ENCODE data around the gene LPGAT1. TPM values are rescaled to one million over a fixed set of nuclear protein-coding genes. Genes with fewer than 3 reads are reported as not detected.

Gene LPGAT1
- total RNA-seq, 1 donor from 2014 or later = 37.6 TPM

GRCh38 chr1:211831558-211832323, 1.2 kb upstream of the LPGAT1 start:
- ATAC-seq (no peak), DNase-seq (ENCODE audit: low spot score) (no peak)
- intact Hi-C loops (cut with DNase I) = loop anchor here (10.0 kb wide), 1 partner anchor 137 kb away; no protein-coding TSS in a partner anchor

- ATAC-seq (peak; percentile 33), DNase-seq (ENCODE audit: low spot score) (peak; percentile 57)
- intact Hi-C loops (cut with DNase I) = loop anchor here (10.0 kb wide), 1 partner anchor 135 kb away; no protein-coding TSS in a partner anchor
These were observed 572 bp downstream of the LPGAT1 start for GRCh38 chr1:211830055-211830327.

GRCh38 chr1:211829343-211830054, 1.1 kb downstream of the LPGAT1 start:
- intact Hi-C loops (cut with DNase I) = loop anchor here (10.0 kb wide), 1 partner anchor 135 kb away; no protein-coding TSS in a partner anchor
- no peak for DNase-seq (ENCODE audit: low spot score)
- ATAC-seq = peak; percentile 54

- ATAC-seq (no peak), DNase-seq (ENCODE audit: low spot score) (no peak)
- intact Hi-C loops (cut with DNase I) = no loop called here
These were observed 1.8 kb downstream of the LPGAT1 start for GRCh38 chr1:211828584-211829342.

GRCh38 chr1:211827051-211827450, 3.5 kb downstream of the LPGAT1 start:
- ATAC-seq = no peak
- no peak for DNase-seq (ENCODE audit: low spot score)
- intact Hi-C loops (cut with DNase I) = no loop called here

- intact Hi-C loops (cut with DNase I) = no loop called here
- ATAC-seq (no peak), DNase-seq (ENCODE audit: low spot score) (no peak)
These were observed 4.6 kb downstream of the LPGAT1 start for GRCh38 chr1:211825980-211826379.

GRCh38 chr1:211822677-211823407, 7.7 kb downstream of the LPGAT1 start:
- intact Hi-C loops (cut with DNase I) = no loop called here
- DNase-seq (ENCODE audit: low spot score) (no peak), ATAC-seq (no peak)

- DNase-seq (ENCODE audit: low spot score) = no peak
- no peak for ATAC-seq
- intact Hi-C loops (cut with DNase I) = no loop called here
These were observed 14.0 kb downstream of the LPGAT1 start for GRCh38 chr1:211816586-211816985.

- no peak for ATAC-seq
- intact Hi-C loops (cut with DNase I) = no loop called here
These were observed 16.2 kb downstream of the LPGAT1 start for GRCh38 chr1:211814313-211814712.

GRCh38 chr1:211813590-211813989, 17.0 kb downstream of the LPGAT1 start:
- intact Hi-C loops (cut with DNase I) = no loop called here
- ATAC-seq (peak; percentile 62), DNase-seq (ENCODE audit: low spot score) (no peak)

More at GRCh38 chr1:211814313-211814712, 16.2 kb downstream of the LPGAT1 start:
- DNase-seq (ENCODE audit: low spot score) = no peak

GRCh38 chr1:211812584-211812983, 18.0 kb downstream of the LPGAT1 start:
- no peak for DNase-seq (ENCODE audit: low spot score)
- ATAC-seq = no peak
- intact Hi-C loops (cut with DNase I) = no loop called here

GRCh38 chr1:211811848-211812247, 18.7 kb downstream of the LPGAT1 start:
- ATAC-seq (no peak), DNase-seq (ENCODE audit: low spot score) (no peak)
- intact Hi-C loops (cut with DNase I) = no loop called here

- ATAC-seq (no peak), DNase-seq (ENCODE audit: low spot score) (no peak)
- intact Hi-C loops (cut with DNase I) = no loop called here
These were observed 19.4 kb downstream of the LPGAT1 start for GRCh38 chr1:211811126-211811525.

GRCh38 chr1:211808475-211808874, 22.1 kb downstream of the LPGAT1 start:
- ATAC-seq (no peak), DNase-seq (ENCODE audit: low spot score) (no peak)
- intact Hi-C loops (cut with DNase I) = no loop called here

- DNase-seq (ENCODE audit: low spot score) (no peak), ATAC-seq (no peak)
- intact Hi-C loops (cut with DNase I) = no loop called here
These were observed 25.6 kb downstream of the LPGAT1 start for GRCh38 chr1:211804915-211805314.

- DNase-seq (ENCODE audit: low spot score) (no peak), ATAC-seq (no peak)
- intact Hi-C loops (cut with DNase I) = no loop called here
These were observed 29.5 kb downstream of the LPGAT1 start for GRCh38 chr1:211800925-211801607.

GRCh38 chr1:211797994-211798393, 32.6 kb downstream of the LPGAT1 start:
- DNase-seq (ENCODE audit: low spot score) (no peak), ATAC-seq (no peak)
- intact Hi-C loops (cut with DNase I) = no loop called here

GRCh38 chr1:211791979-211792378, 38.6 kb downstream of the LPGAT1 start:
- ATAC-seq = no peak
- no peak for DNase-seq (ENCODE audit: low spot score)
- intact Hi-C loops (cut with DNase I) = no loop called here
